ENCODE data around the gene XPOT.

DNA sequence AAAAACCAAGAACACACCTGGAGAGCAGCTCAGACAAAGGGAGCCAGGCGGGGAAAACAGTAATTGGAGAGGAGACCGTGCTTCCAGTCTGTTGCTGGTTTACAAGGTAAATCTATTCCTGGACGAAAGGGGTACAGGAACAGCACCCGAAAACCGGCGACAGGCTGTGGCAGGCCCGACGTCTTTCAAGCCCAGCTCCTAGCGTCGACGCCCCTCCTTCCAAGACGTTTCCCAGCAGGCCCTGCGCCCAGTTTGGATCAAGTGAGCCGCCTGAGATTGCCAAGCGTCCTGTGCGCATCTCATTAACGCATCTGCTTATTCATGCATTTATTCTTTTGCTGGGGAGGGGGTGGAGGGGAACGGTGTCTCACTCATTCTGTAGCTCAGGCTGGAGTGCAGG lies 15.0 kb upstream of the XPOT start:
- TF ChIP-seq, protein P1, sequence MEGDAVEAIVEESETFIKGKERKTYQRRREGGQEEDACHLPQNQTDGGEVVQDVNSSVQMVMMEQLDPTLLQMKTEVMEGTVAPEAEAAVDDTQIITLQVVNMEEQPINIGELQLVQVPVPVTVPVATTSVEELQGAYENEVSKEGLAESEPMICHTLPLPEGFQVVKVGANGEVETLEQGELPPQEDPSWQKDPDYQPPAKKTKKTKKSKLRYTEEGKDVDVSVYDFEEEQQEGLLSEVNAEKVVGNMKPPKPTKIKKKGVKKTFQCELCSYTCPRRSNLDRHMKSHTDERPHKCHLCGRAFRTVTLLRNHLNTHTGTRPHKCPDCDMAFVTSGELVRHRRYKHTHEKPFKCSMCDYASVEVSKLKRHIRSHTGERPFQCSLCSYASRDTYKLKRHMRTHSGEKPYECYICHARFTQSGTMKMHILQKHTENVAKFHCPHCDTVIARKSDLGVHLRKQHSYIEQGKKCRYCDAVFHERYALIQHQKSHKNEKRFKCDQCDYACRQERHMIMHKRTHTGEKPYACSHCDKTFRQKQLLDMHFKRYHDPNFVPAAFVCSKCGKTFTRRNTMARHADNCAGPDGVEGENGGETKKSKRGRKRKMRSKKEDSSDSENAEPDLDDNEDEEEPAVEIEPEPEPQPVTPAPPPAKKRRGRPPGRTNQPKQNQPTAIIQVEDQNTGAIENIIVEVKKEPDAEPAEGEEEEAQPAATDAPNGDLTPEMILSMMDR (conservative IDR thresholded peaks at IDR 0.05): no peak
- no peak for TF ChIP-seq ZFX (IDR thresholded peaks at IDR 0.05)

Measured in C4-2B (cell line).